Osteocyte (in vitro differentiated cells): Measurements from ENCODE around the gene EVA1C. TPM values are rescaled to one million over a fixed set of nuclear protein-coding genes. Genes with fewer than 3 reads are reported as not detected.
"Not testable (repeated sequence)": the region's sequence is repeated elsewhere in the genome, so short reads cannot be mapped to it uniquely, and the experiment has no call there.

Experiments used
- DNase-seq: peaks from one replicate; pipeline ENCODE4 v3.0.0; 2021; ENCODE audit warnings: mixed read lengths; ENCODE audit not compliant: unreplicated experiment; ENCODE audit errors: extremely low spot score
- H3K27ac Mint-ChIP-seq: one replicate; pipeline ENCODE4 v1.8.0; 2021; ENCODE audit warnings: mild to moderate bottlenecking, mixed read lengths; ENCODE audit not compliant: unreplicated experiment
- H3K27me3 Mint-ChIP-seq: one replicate; pipeline ENCODE4 v1.8.0; 2021; ENCODE audit warnings: mixed read lengths; ENCODE audit not compliant: unreplicated experiment
- H3K36me3 Mint-ChIP-seq: one replicate; pipeline ENCODE4 v1.8.0; 2021; ENCODE audit warnings: mixed read lengths; ENCODE audit not compliant: unreplicated experiment
- H3K4me1 Mint-ChIP-seq: one replicate; pipeline ENCODE4 v1.8.0; 2021; ENCODE audit warnings: mixed read lengths; ENCODE audit not compliant: unreplicated experiment
- H3K4me3 Mint-ChIP-seq: one replicate; pipeline ENCODE4 v1.8.0; 2021; ENCODE audit warnings: mild to moderate bottlenecking, moderate library complexity, mixed read lengths; ENCODE audit not compliant: unreplicated experiment
- H3K9me3 Mint-ChIP-seq: one replicate; pipeline ENCODE4 v1.8.0; 2021; ENCODE audit warnings: mixed read lengths; ENCODE audit not compliant: unreplicated experiment
- CTCF ChIP-seq: fragments of 200-600 bp; sonication (generic); IDR thresholded peaks from 2 replicates; pipeline ENCODE4 v1.5.0; 2021; ENCODE audit warnings: antibody characterized with exemption, mild to moderate bottlenecking, moderate library complexity
- total RNA-seq: library from RNA; stranded (reverse); gene quantifications from 2 replicates; pipeline ENCODE4 v1.2.1, GENCODE V29; 2021

EVA1C gene
- total RNA-seq, 1 donor from 2014 or later: 3.0 TPM

GRCh38 chr21:32389337-32390015 lies 23.0 kb upstream of the EVA1C start:
- DNase-seq: no peak
- peaks cover 24% of the 10 kb centered on the region for H3K4me1 Mint-ChIP-seq
- no peak overlapping the region for H3K4me3 Mint-ChIP-seq
- H3K36me3 Mint-ChIP-seq: peaks cover 5% of the 10 kb centered on the region
- H3K27me3 Mint-ChIP-seq: no peaks in the 10 kb centered on the region
- H3K27ac Mint-ChIP-seq: peak overlapping the region; percentile 25
- H3K9me3 Mint-ChIP-seq: no peaks in the 10 kb centered on the region
- TF ChIP-seq CTCF: no peak

- not testable (repeated sequence) for H3K36me3 Mint-ChIP-seq, H3K27ac Mint-ChIP-seq, H3K9me3 Mint-ChIP-seq, DNase-seq, H3K27me3 Mint-ChIP-seq, H3K4me3 Mint-ChIP-seq
- H3K4me1 Mint-ChIP-seq: peaks cover 24% of the 10 kb centered on the region
These were observed 21.8 kb upstream of the EVA1C start for GRCh38 chr21:32390537-32391224.

DNA sequence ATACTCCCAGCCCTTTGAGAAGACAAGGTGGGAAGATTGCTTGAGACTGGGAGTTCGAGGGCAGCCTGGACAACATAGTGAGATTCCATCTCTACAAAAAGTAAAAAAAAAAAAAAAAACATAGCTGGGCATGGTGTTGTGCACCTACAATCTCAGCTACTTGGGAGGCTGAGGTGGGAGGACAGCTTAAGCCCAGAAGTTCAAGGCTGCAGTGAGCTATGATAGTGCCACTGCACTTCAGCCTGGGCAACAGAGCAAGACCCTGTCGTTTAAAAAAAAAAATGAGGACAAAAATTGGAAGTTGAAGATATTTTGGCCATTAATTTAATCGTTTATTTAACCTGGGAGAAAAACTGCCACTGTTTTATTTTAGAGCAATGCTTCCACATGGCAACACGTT lies 20.8 kb upstream of the EVA1C start:
- peaks cover 22% of the 10 kb centered on the region for H3K4me1 Mint-ChIP-seq
- peak overlapping the region; percentile 80 for H3K4me3 Mint-ChIP-seq
- H3K27me3 Mint-ChIP-seq: peaks cover 8% of the 10 kb centered on the region
- H3K27ac Mint-ChIP-seq: no peak overlapping the region
- no peaks in the 10 kb centered on the region for H3K9me3 Mint-ChIP-seq
- DNase-seq: no peak
- no peak for TF ChIP-seq CTCF
- no peaks in the 10 kb centered on the region for H3K36me3 Mint-ChIP-seq

DNA sequence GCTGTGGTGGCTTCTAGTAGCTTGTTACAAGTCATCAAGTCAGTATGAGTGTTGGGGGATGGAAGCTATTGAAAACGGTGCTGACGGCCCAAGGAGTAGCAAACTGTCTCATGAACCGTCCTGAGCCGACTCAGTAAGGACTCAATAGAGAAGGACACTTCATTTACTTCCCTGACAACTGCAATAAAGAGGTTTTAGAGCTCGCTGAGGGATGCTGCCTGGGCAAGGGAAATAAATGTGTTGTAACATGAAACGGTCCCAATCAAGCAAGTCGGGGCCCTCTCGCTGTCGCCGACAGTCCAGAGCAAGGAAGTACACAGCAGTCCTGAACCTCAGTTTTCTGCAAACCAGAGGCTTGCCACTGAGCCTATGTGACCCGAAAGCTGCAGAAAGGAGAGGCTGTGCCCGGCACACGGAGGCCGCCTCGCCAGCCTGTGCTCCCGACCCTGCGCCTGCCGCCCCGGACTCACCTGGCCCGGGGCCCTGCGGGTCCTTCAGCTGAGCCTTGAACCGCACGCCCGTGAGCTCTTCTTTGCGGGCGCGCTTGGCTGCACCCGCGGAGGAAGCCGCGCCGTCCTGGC lies 20.1 kb upstream of the EVA1C start:
- H3K4me3 Mint-ChIP-seq: peak overlapping the region; percentile 80
- H3K4me1 Mint-ChIP-seq: peaks cover 20% of the 10 kb centered on the region
- no peaks in the 10 kb centered on the region for H3K9me3 Mint-ChIP-seq
- no peaks in the 10 kb centered on the region for H3K36me3 Mint-ChIP-seq
- H3K27ac Mint-ChIP-seq: no peak overlapping the region
- no peak for TF ChIP-seq CTCF
- no peak for DNase-seq
- peaks cover 8% of the 10 kb centered on the region for H3K27me3 Mint-ChIP-seq

GRCh38 chr21:32392880-32393676 lies 19.4 kb upstream of the EVA1C start, which contains the start of gene URB1:
URB1 (minus strand) TSS chr21:32393012; CDS start chr21:32392910, 102 bp downstream.
- TF ChIP-seq CTCF: no peak
- Mint-ChIP-seq H3K27me3 (peaks cover 10% of the 10 kb centered on the region), H3K36me3 (no peaks in the 10 kb centered on the region), H3K4me1 (peaks cover 20% of the 10 kb centered on the region), H3K27ac (no peak within 1 kb of the TSS), H3K9me3 (no peaks in the 10 kb centered on the region), H3K4me3 (peak within 1 kb of the TSS; percentile 80)
- DNase-seq: peak; percentile 91
